ENCODE measurements around the gene ZC3H10.
A peak's percentile ranks its signal among the peaks of the same experiment; 100 is the strongest.

The ZC3H10 gene

DNA sequence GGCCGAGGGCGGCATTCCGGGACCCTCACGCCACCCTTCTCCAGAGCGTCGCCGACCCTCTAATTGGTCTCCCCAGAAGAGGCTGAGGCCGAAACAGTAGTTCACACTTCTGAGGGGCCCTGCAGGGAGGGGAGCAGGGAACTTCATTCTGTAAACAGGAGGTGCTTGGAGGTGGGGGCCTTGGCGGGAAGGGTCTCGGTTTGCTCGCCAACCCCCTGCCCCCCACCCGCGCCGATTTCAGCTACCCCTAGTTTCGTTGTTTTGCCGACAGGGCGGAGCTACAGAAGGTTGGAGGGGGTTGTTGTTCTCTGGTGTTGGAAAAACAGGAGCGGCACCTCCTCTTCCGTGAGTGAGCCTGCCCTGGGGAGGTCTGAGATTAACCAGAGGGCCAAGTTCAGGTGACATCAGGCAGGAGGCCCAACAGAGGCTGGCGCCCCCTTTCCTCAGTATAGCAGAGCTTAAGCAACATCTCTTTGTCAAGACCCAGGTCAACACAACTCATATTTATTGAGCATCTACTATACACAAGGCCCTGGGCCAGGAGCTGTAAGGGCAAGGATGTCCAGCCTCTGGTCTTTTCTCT lies 37.4 kb upstream of the ZC3H10 start:
- no peak overlapping the region for H2AFZ ChIP-seq (ENCODE audit: low read depth, low read length)
- H3K18ac ChIP-seq (ENCODE audit: low read depth in 1 of 2, low read length in 2 of 2) = no peak overlapping the region
- no peak overlapping the region for H3K9ac ChIP-seq (ENCODE audit: low read length)
- no peak overlapping the region for H4K8ac ChIP-seq (ENCODE audit: low read length)
- no peaks in the 10 kb centered on the region for H3K36me3 ChIP-seq (ENCODE audit: control insufficient read depth in 1 of 2, insufficient read depth in 2 of 2, low read depth in 1 of 2, low read length in 2 of 2)
- no peaks in the 10 kb centered on the region for H3K79me1 ChIP-seq (replicated peaks; ENCODE audit: low read length, poor library complexity, severe bottlenecking)
- H2AK5ac ChIP-seq (ENCODE audit: low read length, severe bottlenecking) = no peak overlapping the region
- H2BK12ac ChIP-seq (ENCODE audit: low read length in 2 of 2) = no peak overlapping the region
- peak overlapping the region in 1 of 2 experiments; percentile 89 for H3K23ac ChIP-seq (ENCODE audit: low read length in 2 of 2)
- H3K9me3 ChIP-seq (ENCODE audit: control insufficient read depth, low read length) = no peaks in the 10 kb centered on the region
- H3K14ac ChIP-seq (ENCODE audit: low read length in 2 of 2) = no peak overlapping the region
- no peak overlapping the region for H4K91ac ChIP-seq (ENCODE audit: low read length)
- no peak overlapping the region for H3K27ac ChIP-seq (ENCODE audit: low read length, poor library complexity, severe bottlenecking)
- peak overlapping the region; percentile 62 to 85 for H3K4me3 ChIP-seq (ENCODE audit: insufficient read depth in 1 of 2, low read depth in 1 of 2, low read length in 2 of 2)
- peak overlapping the region; percentile 96 for H3K4me2 ChIP-seq (ENCODE audit: low read length, poor library complexity, severe bottlenecking)
- peaks cover 29 to 37% of the 10 kb centered on the region in 2 experiments for H3K27me3 ChIP-seq (ENCODE audit: control insufficient read depth in 1 of 2, insufficient read depth in 1 of 2, low read length in 2 of 2)
- H3K4me1 ChIP-seq (ENCODE audit: control insufficient read depth, insufficient read depth, low read depth, low read length) = peaks cover 18% of the 10 kb centered on the region
- H2BK15ac ChIP-seq (ENCODE audit: low read depth, poor library complexity, severe bottlenecking) = no peak overlapping the region
- no peak overlapping the region for H3K4ac ChIP-seq (ENCODE audit: low read depth in 1 of 2, low read length in 2 of 2)
- H2BK5ac ChIP-seq (ENCODE audit: low read depth, low read length, poor library complexity, severe bottlenecking) = peak overlapping the region; percentile 20
- DNase-seq = no peak
- WGBS = 12% methylated on average over 6 of the region's 20 CpGs
- H2BK120ac ChIP-seq (ENCODE audit: low read depth, low read length) = no peak overlapping the region

DNA sequence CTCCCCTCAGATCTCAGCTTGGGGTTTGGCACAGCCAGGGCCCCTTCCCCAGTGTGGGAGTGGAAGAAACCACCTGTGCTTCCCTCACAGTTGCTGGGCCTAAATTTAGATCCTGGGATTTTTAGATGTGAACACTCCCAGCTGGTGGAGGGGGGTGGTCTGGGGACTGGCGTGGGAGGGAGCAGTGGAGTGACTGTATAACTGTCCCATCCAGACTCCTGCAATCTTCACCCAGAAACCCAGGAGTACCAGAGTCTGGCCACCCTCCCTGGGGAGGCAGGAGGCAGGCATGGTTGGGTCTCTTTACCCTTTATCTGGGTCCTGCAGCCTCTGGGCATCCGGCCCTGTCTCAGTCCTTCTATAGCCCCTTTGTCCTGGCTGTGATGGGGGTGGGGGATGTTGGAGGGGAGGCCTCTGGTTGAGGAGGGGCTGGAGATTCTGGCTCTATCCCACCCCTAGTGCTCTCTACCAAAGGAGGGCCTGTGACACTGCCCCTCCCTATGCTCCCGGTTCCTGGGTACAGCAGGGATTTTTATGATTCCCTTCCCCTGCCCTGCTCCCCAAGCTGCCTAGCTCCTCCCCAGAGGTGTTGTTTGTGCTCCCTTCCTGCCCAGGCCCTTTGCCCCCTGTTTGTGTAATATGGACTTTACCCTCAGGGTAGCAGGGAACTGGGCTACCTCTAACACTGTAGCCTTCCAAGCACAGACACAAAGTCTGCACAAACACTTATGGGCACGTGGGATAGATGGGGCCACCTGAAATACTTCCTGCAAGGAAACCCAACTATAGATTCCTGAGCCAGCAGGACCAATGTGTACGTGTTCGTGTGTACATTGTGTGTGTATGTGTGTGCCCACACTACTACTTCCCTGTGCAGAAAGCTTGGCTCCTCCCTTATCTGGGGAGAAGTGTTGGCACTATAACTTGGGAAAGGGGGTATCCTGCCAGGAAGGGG lies 36.4 kb upstream of the ZC3H10 start:
- Histone ChIP-seq H2BK15ac (ENCODE audit: low read depth, poor library complexity, severe bottlenecking) (no peak overlapping the region), H2BK120ac (ENCODE audit: low read depth, low read length) (no peak overlapping the region), H3K23ac (ENCODE audit: low read length in 2 of 2) (no peak overlapping the region), H3K9me3 (ENCODE audit: control insufficient read depth, low read length) (no peaks in the 10 kb centered on the region), H3K4ac (ENCODE audit: low read depth in 1 of 2, low read length in 2 of 2) (no peak overlapping the region), H4K91ac (ENCODE audit: low read length) (no peak overlapping the region), H3K27ac (ENCODE audit: low read length, poor library complexity, severe bottlenecking) (no peak overlapping the region), H3K27me3 (ENCODE audit: control insufficient read depth in 1 of 2, insufficient read depth in 1 of 2, low read length in 2 of 2) (peaks cover 29 to 37% of the 10 kb centered on the region in 2 experiments), H3K4me1 (ENCODE audit: control insufficient read depth, insufficient read depth, low read depth, low read length) (peaks cover 18% of the 10 kb centered on the region), H3K14ac (ENCODE audit: low read length in 2 of 2) (no peak overlapping the region), H3K4me2 (ENCODE audit: low read length, poor library complexity, severe bottlenecking) (no peak overlapping the region), H2AK5ac (ENCODE audit: low read length, severe bottlenecking) (no peak overlapping the region), H3K79me1 (replicated peaks; ENCODE audit: low read length, poor library complexity, severe bottlenecking) (no peaks in the 10 kb centered on the region), H3K9ac (ENCODE audit: low read length) (no peak overlapping the region), H3K18ac (ENCODE audit: low read depth in 1 of 2, low read length in 2 of 2) (no peak overlapping the region), H2BK12ac (ENCODE audit: low read length in 2 of 2) (no peak overlapping the region), H2BK5ac (ENCODE audit: low read depth, low read length, poor library complexity, severe bottlenecking) (no peak overlapping the region), H4K8ac (ENCODE audit: low read length) (no peak overlapping the region), H3K36me3 (ENCODE audit: control insufficient read depth in 1 of 2, insufficient read depth in 2 of 2, low read depth in 1 of 2, low read length in 2 of 2) (no peaks in the 10 kb centered on the region), H3K4me3 (ENCODE audit: insufficient read depth in 1 of 2, low read depth in 1 of 2, low read length in 2 of 2) (no peak overlapping the region), H2AFZ (ENCODE audit: low read depth, low read length) (no peak overlapping the region)
- DNase-seq = no peak
- 79% methylated on average over 5 of the region's 6 CpGs for WGBS

DNA sequence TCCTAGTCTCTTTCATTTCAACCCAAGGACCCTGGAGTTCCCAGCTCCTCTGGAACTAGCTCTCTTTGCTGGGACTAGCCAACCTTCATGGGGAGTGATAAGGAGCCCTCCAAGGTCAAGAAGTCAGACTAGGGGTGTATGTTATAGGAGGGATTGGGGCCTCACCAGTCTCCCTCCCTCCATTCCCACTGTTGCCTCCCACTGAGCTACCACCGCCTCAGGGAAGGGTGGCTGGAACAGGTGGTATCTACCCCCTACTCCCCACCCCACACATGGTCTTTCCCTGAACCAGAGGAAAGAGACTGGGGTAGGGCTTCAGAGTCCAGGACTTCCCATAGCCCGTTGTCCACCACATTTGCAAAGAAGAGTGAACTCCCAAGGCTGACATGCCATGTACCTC lies 35.7 kb upstream of the ZC3H10 start:
- WGBS = 100% methylated on average over 1 of the region's 2 CpGs
- Histone ChIP-seq H3K27me3 (ENCODE audit: control insufficient read depth in 1 of 2, insufficient read depth in 1 of 2, low read length in 2 of 2) (peaks cover 29 to 37% of the 10 kb centered on the region in 2 experiments), H2BK15ac (ENCODE audit: low read depth, poor library complexity, severe bottlenecking) (no peak overlapping the region), H3K4me3 (ENCODE audit: insufficient read depth in 1 of 2, low read depth in 1 of 2, low read length in 2 of 2) (no peak overlapping the region), H3K4me1 (ENCODE audit: control insufficient read depth, insufficient read depth, low read depth, low read length) (peaks cover 18% of the 10 kb centered on the region), H3K36me3 (ENCODE audit: control insufficient read depth in 1 of 2, insufficient read depth in 2 of 2, low read depth in 1 of 2, low read length in 2 of 2) (no peaks in the 10 kb centered on the region), H2BK120ac (ENCODE audit: low read depth, low read length) (no peak overlapping the region), H3K23ac (ENCODE audit: low read length in 2 of 2) (no peak overlapping the region), H2AFZ (ENCODE audit: low read depth, low read length) (no peak overlapping the region), H3K27ac (ENCODE audit: low read length, poor library complexity, severe bottlenecking) (no peak overlapping the region), H3K9ac (ENCODE audit: low read length) (no peak overlapping the region), H3K4me2 (ENCODE audit: low read length, poor library complexity, severe bottlenecking) (no peak overlapping the region), H2BK12ac (ENCODE audit: low read length in 2 of 2) (no peak overlapping the region), H2BK5ac (ENCODE audit: low read depth, low read length, poor library complexity, severe bottlenecking) (no peak overlapping the region), H3K18ac (ENCODE audit: low read depth in 1 of 2, low read length in 2 of 2) (no peak overlapping the region), H3K4ac (ENCODE audit: low read depth in 1 of 2, low read length in 2 of 2) (no peak overlapping the region), H3K14ac (ENCODE audit: low read length in 2 of 2) (no peak overlapping the region), H4K8ac (ENCODE audit: low read length) (no peak overlapping the region), H4K91ac (ENCODE audit: low read length) (no peak overlapping the region), H3K9me3 (ENCODE audit: control insufficient read depth, low read length) (no peaks in the 10 kb centered on the region), H3K79me1 (replicated peaks; ENCODE audit: low read length, poor library complexity, severe bottlenecking) (no peaks in the 10 kb centered on the region), H2AK5ac (ENCODE audit: low read length, severe bottlenecking) (no peak overlapping the region)
- DNase-seq = no peak

DNA sequence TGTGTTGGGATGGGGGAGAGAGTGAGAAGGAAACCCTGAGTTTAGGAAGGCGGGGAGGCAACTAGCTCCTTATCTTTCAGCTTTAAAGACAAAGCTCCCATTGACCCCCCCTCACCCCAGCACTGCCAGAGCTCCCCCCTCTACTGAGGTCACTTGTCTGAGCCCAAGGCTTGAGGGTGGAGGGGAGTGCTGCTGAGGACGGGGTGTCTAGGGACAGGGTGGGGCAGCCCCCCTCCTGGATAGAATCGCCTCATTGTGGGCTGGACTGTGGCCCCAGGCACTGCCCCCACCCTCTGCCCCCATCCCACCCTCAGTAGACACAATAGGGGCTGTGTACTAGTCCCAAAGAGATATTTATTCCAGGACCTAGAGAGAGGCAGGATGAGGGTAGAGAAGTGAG lies 35.1 kb upstream of the ZC3H10 start:
- Histone ChIP-seq H3K4me2 (ENCODE audit: low read length, poor library complexity, severe bottlenecking) (no peak overlapping the region), H3K9me3 (ENCODE audit: control insufficient read depth, low read length) (no peaks in the 10 kb centered on the region), H2AFZ (ENCODE audit: low read depth, low read length) (no peak overlapping the region), H2BK120ac (ENCODE audit: low read depth, low read length) (no peak overlapping the region), H3K14ac (ENCODE audit: low read length in 2 of 2) (no peak overlapping the region), H2AK5ac (ENCODE audit: low read length, severe bottlenecking) (no peak overlapping the region), H2BK15ac (ENCODE audit: low read depth, poor library complexity, severe bottlenecking) (no peak overlapping the region), H3K4ac (ENCODE audit: low read depth in 1 of 2, low read length in 2 of 2) (no peak overlapping the region), H3K18ac (ENCODE audit: low read depth in 1 of 2, low read length in 2 of 2) (no peak overlapping the region), H3K36me3 (ENCODE audit: control insufficient read depth in 1 of 2, insufficient read depth in 2 of 2, low read depth in 1 of 2, low read length in 2 of 2) (no peaks in the 10 kb centered on the region), H3K4me3 (ENCODE audit: insufficient read depth in 1 of 2, low read depth in 1 of 2, low read length in 2 of 2) (no peak overlapping the region), H3K27me3 (ENCODE audit: control insufficient read depth in 1 of 2, insufficient read depth in 1 of 2, low read length in 2 of 2) (peaks cover 29 to 37% of the 10 kb centered on the region in 2 experiments), H3K23ac (ENCODE audit: low read length in 2 of 2) (no peak overlapping the region), H3K4me1 (ENCODE audit: control insufficient read depth, insufficient read depth, low read depth, low read length) (peaks cover 18% of the 10 kb centered on the region), H2BK5ac (ENCODE audit: low read depth, low read length, poor library complexity, severe bottlenecking) (no peak overlapping the region), H4K8ac (ENCODE audit: low read length) (no peak overlapping the region), H3K79me1 (replicated peaks; ENCODE audit: low read length, poor library complexity, severe bottlenecking) (no peaks in the 10 kb centered on the region), H3K27ac (ENCODE audit: low read length, poor library complexity, severe bottlenecking) (no peak overlapping the region), H2BK12ac (ENCODE audit: low read length in 2 of 2) (no peak overlapping the region), H3K9ac (ENCODE audit: low read length) (no peak overlapping the region), H4K91ac (ENCODE audit: low read length) (no peak overlapping the region)
- no peak for DNase-seq
- WGBS = no CpG with 5 or more reads among the region's 3 CpGs
